Measurements from ENCODE around the gene KLHL24.

KLHL24 gene, protein sequence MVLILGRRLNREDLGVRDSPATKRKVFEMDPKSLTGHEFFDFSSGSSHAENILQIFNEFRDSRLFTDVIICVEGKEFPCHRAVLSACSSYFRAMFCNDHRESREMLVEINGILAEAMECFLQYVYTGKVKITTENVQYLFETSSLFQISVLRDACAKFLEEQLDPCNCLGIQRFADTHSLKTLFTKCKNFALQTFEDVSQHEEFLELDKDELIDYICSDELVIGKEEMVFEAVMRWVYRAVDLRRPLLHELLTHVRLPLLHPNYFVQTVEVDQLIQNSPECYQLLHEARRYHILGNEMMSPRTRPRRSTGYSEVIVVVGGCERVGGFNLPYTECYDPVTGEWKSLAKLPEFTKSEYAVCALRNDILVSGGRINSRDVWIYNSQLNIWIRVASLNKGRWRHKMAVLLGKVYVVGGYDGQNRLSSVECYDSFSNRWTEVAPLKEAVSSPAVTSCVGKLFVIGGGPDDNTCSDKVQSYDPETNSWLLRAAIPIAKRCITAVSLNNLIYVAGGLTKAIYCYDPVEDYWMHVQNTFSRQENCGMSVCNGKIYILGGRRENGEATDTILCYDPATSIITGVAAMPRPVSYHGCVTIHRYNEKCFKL

DNA sequence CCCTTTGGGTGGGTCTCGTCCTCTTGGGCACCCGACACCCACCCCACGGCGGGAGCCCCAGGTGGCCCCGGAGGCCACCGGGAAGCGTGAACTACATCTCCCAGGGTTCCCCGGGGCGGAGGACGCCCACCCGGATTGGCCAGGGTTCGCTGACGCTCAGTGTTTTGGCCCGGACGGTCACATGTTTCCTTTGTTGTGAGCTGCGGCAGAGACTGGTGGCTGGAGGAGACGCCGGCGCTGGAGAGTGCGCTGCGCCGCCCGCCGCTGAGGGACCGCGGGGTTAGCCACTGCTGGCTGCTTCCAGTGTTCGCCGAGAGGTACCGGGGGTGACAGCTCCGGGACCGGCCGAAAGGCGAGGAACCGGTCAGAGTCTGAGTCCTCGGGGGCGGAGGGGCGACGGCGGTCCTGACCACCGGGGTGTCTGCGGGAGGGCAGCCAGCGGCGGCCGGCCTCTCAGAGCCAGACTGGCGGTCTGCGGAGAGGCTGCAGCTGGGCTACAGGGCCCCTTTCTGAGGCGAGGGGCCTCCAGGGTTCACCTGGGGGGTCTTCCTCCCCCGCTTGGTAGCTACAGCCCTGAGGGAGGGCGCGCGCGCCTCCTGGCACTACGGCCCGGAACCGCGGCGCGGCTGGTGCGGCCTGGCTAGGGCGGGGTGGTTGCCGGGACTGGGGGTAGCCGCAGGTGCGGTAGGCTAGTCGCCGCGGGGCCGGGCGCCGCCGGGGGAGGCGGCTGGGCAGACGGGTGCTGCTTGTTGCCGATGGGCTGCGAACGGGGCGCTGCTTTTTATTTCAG, at the start of gene KLHL24:
Gene KLHL24, plus strand, starts transcription at position 193 of the 790 bp plus-strand sequence. CDS start 14,734 bp downstream, outside the sequence.
- Histone ChIP-seq H3K27ac (peak within 1 kb of the TSS; percentile 95), H3K27me3 (replicated peaks) (no peaks in the 10 kb centered on the region), H3K36me3 (replicated peaks) (no peaks in the 10 kb centered on the region), H3K4me3 (ENCODE audit: low read depth, low read length) (peak within 1 kb of the TSS; percentile 93)
- DNase-seq, result peak; percentile 91
- in situ Hi-C loops (cut with HindIII; ENCODE audit: low pct_ligation_motif_present, low sequenced_read_pairs), result no loop called here
- TF ChIP-seq, protein P1, sequence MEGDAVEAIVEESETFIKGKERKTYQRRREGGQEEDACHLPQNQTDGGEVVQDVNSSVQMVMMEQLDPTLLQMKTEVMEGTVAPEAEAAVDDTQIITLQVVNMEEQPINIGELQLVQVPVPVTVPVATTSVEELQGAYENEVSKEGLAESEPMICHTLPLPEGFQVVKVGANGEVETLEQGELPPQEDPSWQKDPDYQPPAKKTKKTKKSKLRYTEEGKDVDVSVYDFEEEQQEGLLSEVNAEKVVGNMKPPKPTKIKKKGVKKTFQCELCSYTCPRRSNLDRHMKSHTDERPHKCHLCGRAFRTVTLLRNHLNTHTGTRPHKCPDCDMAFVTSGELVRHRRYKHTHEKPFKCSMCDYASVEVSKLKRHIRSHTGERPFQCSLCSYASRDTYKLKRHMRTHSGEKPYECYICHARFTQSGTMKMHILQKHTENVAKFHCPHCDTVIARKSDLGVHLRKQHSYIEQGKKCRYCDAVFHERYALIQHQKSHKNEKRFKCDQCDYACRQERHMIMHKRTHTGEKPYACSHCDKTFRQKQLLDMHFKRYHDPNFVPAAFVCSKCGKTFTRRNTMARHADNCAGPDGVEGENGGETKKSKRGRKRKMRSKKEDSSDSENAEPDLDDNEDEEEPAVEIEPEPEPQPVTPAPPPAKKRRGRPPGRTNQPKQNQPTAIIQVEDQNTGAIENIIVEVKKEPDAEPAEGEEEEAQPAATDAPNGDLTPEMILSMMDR (IDR thresholded peaks at IDR 0.05; ENCODE audit: low read depth, low read length, missing control alignments), result peak; percentile 5

DNA sequence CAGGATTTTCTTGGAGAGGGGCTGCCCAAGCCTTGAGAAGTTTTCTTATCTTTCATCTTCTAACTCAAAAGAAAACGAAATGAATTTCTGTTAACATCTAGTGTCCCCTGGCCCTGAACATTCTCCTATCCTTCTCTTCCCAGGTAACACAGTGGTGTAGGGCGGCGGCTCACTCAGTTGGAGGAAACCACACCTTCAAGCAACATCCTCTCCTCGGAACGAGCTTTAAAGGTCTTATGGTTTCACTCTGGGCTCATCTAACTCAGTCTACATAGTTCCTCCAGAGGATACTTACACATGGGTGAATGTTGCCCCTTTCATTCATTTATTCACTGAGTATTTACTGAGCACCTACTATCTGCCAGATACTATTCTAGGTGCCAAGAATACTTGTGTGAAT, 48.9 kb upstream of the KLHL24 start:
- DNase-seq, result no peak
- TF ChIP-seq, protein P1 (IDR thresholded peaks at IDR 0.05; ENCODE audit: low read depth, low read length, missing control alignments), result no peak
- Histone ChIP-seq H3K4me3 (ENCODE audit: low read depth, low read length) (no peak overlapping the region), H3K27ac (no peak overlapping the region), H3K36me3 (replicated peaks) (no peaks in the 10 kb centered on the region), H3K27me3 (replicated peaks) (no peaks in the 10 kb centered on the region)
- in situ Hi-C loops (cut with HindIII; ENCODE audit: low pct_ligation_motif_present, low sequenced_read_pairs), result no loop called here

DNA sequence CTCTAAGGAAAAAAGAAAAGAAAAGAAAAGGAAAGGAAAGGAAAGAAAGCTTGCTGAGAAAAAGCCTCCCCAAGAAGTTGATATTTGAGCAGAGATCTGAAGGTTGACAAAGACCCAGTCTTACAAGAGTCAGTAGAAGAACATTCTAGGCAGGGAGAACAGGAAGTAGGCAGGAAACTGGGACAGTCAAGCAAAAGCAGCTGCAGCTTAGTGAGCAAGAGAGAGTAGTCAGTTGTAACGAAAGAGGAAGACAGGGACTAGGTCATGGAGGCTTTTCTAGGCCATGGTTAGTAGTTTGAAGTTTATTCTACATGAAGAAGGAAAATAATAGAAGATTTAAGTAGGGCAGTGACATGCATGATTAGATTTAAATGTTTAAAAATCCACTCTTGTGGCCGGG, 48.1 kb upstream of the KLHL24 start:
- in situ Hi-C loops (cut with HindIII; ENCODE audit: low pct_ligation_motif_present, low sequenced_read_pairs), result no loop called here
- no peaks in the 10 kb centered on the region for H3K27me3 ChIP-seq (replicated peaks)
- no peak for DNase-seq
- H3K4me3 ChIP-seq (ENCODE audit: low read depth, low read length), result no peak overlapping the region
- TF ChIP-seq, protein P1 (IDR thresholded peaks at IDR 0.05; ENCODE audit: low read depth, low read length, missing control alignments), result no peak
- no peak overlapping the region for H3K27ac ChIP-seq
- H3K36me3 ChIP-seq (replicated peaks), result no peaks in the 10 kb centered on the region

DNA sequence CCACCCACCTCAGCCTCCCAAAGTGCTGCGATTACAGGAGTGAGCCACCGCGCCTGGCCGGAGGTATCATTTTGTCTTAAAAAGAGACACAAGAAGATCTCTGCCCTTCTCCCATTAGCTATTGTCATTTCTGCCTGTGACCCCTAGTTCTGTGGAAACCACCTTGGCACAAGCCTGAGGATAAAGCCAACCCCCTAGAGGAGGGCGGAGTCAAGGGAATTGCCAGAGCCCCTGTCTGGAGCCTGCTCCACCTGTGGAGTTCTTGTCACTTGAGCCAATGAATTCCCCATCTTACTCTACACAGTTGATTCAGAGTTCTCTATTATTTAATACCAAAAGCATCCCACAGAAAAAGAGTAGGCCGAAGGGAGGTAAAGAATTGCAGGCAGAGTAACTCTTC, 45.0 kb upstream of the KLHL24 start:
- Histone ChIP-seq H3K36me3 (replicated peaks) (no peaks in the 10 kb centered on the region), H3K27me3 (replicated peaks) (no peaks in the 10 kb centered on the region), H3K4me3 (ENCODE audit: low read depth, low read length) (no peak overlapping the region), H3K27ac (no peak overlapping the region)
- DNase-seq, result no peak
- TF ChIP-seq, protein P1 (IDR thresholded peaks at IDR 0.05; ENCODE audit: low read depth, low read length, missing control alignments), result no peak
- in situ Hi-C loops (cut with HindIII; ENCODE audit: low pct_ligation_motif_present, low sequenced_read_pairs), result no loop called here

DNA sequence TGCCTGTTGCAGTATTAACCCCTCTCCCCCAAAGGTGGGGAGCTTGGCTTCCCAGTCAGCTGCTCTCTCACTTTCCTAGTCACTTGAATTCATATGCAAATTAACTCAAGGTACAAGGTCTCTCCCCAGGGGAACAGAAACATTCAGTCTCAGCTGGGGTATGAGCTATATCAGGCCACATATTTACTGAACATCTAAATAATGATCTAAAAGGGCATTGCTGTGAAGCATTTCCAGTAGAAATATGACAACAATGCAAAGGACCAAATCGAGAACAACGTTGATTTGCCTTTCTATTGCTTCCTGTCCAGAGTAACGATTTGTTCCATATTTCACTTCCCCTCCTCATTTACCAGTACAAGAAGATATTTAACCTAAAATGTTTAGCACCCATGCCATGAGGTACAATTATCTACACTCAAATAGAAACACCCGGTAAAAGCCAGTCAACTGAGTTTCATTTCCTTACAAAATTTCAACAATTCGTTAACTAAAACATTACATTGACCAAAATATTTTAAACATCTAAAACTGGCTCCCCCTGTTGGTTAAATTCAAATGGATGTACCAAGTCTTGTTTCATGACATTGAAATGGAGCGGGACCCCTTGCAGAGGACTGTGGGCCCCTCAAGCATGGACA, 43.4 kb upstream of the KLHL24 start:
- no peak for DNase-seq
- H3K27me3 ChIP-seq (replicated peaks), result no peaks in the 10 kb centered on the region
- no peak overlapping the region for H3K4me3 ChIP-seq (ENCODE audit: low read depth, low read length)
- TF ChIP-seq, protein P1 (IDR thresholded peaks at IDR 0.05; ENCODE audit: low read depth, low read length, missing control alignments), result peak; percentile 31
- in situ Hi-C loops (cut with HindIII; ENCODE audit: low pct_ligation_motif_present, low sequenced_read_pairs), result no loop called here
- no peak overlapping the region for H3K27ac ChIP-seq
- H3K36me3 ChIP-seq (replicated peaks), result no peaks in the 10 kb centered on the region
